ENCODE measurements around the gene TRAK1.

- TF ChIP-seq CTCF (IDR thresholded peaks at IDR 0.05) (no peak), EZH2 (IDR thresholded peaks at IDR 0.05; ENCODE audit: borderline replicate concordance, insufficient read depth, low read depth, low read length, poor library complexity, severe bottlenecking) (no peak)
Observed at GRCh38 chr3:42149975-42150374, 58.8 kb downstream of the TRAK1 start.

Data from B cell (primary cell).